HG03159 (cell line): ENCODE data around the gene FSTL5.
A peak's percentile ranks its signal among the peaks of the same experiment; 100 is the strongest.

Experiments
- ATAC-seq: cut with Tn5 transposase; IDR thresholded peaks from one replicate; pipeline ENCODE4 v1.9.1; 2021; ENCODE audit warnings: mild to moderate bottlenecking, moderate library complexity; ENCODE audit not compliant: unreplicated experiment

The FSTL5 gene

DNA sequence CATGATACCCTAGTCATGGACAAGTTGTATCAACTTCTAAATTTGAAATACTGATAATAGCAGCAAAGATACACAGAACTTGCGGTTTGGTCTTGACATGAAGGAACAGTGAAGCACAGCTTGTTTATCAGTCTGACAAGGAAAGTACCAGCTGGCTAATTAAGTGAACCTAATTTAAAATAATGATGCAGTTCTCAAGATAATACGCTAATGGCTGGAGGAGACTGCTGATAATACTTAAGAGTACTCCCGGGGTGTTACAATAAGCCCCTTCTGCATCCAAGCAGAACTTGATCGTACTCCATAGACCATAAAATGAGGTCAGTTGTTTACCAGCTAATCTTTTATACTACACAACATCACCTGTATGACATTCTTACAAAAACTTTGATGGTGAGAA is 697.5 kb downstream of the FSTL5 start:
- ATAC-seq: no peak

DNA sequence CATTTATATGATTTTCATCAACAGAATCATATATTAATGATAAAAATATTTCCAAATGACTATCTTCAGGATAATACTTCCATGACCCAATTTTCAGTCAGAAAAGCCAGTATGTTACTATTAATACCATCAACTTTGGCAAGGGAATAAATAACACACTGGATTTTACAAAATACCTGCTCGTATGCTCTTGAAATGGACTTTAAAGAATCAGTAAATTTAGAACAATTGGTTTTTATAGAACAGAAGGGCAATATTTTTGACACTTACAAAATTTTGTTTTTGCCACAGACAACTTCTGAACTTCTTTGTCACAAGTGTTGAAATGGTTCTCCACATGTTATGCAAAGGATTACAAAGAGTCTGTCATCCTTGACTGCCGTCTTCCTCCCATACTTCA is 700.4 kb downstream of the FSTL5 start:
- no peak for ATAC-seq

GRCh38 chr4:161457906-161458305 is 705.9 kb downstream of the FSTL5 start:
- ATAC-seq: no peak

DNA sequence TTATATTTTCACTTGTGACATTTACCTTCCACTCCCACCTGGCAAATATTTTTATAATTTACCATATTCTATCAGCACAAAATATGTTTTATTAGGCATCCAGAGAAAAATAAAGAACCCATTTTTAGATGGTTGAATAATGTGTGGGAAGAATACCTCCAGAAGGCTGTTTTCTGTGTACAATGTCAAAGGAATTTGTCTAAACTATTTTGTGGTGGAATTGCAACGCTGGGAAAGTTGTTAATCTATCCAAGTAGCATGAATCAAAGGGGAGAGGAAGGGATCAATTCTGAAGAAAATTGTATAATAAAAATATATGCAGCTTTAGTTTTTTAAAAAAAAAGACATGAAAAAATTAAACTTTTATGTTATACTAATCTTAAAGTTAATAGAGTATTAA is 706.5 kb downstream of the FSTL5 start:
- ATAC-seq: no peak

GRCh38 chr4:161454860-161455259 is 708.9 kb downstream of the FSTL5 start:
- no peak for ATAC-seq

DNA sequence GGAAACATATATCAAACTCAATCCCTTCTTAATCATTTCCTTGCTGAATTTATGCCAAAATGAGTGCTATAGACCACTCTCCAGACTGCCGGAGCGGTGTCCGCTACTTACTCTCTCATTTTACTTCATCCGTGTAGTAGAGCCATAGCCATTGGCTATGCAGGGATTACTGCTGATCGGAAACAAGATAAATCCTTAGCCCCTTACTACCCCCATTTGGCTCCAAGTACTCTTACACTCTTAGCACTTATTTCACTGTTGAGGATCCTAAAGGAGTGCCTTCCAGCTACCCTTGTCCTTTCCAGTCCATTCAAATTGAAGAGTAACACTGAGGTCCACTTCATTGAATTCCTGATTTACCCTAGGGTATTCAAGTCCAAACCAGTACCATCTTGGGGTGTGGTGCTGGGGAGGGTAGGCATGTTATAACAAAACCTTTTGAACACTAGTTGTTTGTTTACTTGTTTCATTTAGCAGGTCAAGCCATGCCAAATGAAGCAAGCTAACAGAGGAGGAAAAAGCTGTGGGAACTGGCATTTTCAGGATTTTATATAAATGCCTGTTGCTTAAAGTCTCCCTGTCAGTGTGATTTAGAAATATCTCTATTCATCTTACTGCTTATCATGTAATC is 715.1 kb downstream of the FSTL5 start:
- no peak for ATAC-seq

GRCh38 chr4:161444626-161445025 is 719.2 kb downstream of the FSTL5 start:
- ATAC-seq: no peak

- ATAC-seq: no peak
Observed at GRCh38 chr4:161442921-161443320, 720.9 kb downstream of the FSTL5 start.

GRCh38 chr4:161438096-161438495 is 725.7 kb downstream of the FSTL5 start:
- no peak for ATAC-seq

GRCh38 chr4:161428180-161428965 is 735.4 kb downstream of the FSTL5 start:
- ATAC-seq: no peak

DNA sequence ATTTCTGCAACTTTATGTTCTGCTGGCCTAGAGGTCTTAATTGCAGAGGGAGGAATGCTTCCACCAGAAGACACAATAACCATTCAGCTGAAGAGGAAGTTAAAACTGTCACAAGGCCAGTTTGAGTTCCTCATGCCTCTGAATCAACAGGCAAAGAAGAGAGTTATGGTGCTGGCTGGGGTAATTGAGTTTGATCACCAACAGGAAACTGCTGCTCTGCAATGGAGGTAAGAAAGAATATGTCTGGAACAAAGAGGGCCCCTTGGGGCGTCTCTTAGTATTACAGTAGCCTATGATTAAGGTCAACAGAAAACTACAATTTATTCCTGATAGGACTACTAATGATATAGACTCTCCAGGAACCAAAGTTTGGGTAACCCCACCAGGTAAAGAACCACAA is 744.0 kb downstream of the FSTL5 start:
- ATAC-seq: peak; percentile 67

DNA sequence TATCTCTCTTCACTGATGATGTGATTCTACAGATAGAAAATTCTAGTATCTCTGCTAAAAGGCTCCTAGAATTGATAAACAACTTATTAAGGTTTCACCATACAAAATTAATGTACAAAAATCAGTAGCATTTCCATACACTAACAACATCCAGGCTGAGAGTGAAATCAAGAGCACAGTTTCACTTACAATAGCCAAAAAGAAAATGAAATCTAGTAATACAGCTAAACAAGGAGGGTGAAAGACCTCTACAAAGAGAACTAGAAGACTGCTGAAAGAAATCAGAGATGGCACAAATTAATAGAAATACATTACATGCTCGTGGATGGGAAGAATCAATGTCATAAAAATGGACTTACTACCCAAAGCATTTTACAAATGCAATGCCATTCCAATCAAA is 751.9 kb downstream of the FSTL5 start:
- no peak for ATAC-seq

GRCh38 chr4:161404346-161405110 is 759.3 kb downstream of the FSTL5 start:
- ATAC-seq: no peak

DNA sequence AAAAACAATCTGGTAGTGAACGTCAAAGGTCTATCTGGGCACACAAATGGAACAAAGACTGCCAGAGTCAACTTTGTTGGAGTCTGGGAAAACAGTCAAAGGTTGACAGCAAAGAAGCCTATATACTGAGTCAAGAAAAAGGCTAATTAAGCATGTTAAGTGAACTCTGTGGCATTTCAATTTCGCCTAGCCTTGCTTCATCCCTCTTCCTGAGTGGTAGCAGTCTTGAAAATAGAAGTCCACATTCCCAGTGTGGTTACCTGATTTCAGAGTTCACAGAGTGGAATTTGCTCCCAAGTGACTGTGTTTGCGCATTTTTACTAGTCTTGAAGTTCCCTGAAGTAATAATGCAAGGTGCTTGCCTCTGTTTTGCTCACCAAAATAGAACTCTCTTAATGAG is 760.0 kb downstream of the FSTL5 start:
- no peak for ATAC-seq

GRCh38 chr4:161393602-161394001 is 770.2 kb downstream of the FSTL5 start:
- no peak for ATAC-seq

DNA sequence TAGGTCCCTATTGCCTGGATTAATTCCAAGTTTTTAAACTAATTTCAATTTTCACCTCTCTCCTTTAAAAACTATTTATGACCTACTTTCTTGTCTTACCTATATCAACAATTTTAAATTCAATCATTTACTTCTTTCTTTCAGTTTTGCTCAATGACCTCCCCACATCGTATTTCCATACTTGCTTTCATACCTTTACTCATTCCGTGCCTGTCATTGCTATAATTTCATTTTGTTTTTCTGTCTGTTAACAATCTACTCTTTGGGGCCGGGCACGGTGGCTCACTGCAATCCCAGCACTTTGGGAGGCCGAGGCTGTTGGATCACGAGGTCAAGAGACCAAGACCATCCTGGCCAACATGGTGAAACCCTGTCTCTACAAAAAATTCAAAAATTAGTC is 781.1 kb downstream of the FSTL5 start:
- no peak for ATAC-seq

GRCh38 chr4:161376275-161376674 is 787.5 kb downstream of the FSTL5 start:
- ATAC-seq: no peak

DNA sequence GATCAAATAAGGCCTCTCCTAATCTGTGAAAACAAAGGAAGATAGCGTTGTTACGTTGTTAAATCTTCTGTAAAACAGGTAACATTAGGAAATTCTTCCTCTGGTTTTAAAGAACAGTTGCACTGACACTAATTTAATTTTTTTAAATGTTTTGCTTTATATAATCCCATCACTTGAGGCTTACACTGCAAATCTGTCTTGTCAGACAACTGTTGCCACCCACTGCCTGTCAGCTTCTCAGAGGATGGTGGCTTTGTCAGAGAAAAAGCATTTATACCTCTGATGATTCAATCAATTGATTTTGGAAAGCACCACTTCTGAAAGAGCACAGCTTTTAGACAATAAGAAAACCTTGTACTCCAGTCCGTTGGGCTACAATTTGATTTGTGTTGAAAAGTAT is 799.1 kb downstream of the FSTL5 start:
- no peak for ATAC-seq

DNA sequence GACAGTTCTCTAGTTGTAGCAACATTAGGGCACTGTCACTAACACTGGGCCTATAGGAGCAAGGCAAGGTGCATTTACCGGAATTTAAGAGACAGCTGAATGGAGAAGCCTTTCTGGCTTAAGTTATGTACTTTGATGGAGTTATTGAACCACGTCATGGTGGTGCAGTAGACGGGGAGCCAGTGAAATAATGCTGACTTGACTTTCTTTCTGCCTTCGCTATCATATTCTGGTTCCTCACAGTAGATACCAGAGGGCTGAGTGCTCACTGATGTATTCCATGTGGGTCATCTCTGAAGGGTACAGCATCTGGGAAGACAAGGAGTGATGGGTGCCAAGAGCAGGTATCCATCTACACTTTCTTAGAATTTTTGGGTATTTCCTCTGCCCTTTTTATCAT is 802.8 kb downstream of the FSTL5 start:
- no peak for ATAC-seq

- ATAC-seq: no peak
Observed at GRCh38 chr4:161359491-161359890, 804.3 kb downstream of the FSTL5 start.

GRCh38 chr4:161356351-161356750 is 807.4 kb downstream of the FSTL5 start:
- no peak for ATAC-seq

DNA sequence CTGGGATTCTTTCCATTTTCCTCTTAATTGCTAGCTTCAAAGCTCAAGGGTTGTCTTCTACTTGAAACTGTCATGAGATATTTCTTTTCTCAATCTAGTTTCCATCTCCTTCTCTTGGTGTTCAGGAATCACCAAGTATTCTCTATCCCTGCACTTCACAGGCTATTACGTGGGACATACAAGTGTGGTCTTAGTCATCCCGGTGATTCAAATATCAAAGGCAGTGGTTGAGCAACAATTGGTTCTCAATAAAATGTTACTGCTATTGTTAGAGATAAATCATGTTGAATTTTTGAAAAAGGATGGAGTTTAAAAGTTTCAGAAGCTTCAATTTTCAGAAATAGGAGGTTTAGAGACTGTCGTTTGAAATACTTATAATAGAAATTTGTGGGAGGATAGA is 812.9 kb downstream of the FSTL5 start:
- no peak for ATAC-seq
